ENCODE measurements around the gene PLCG2. TPM values are rescaled to one million over a fixed set of nuclear protein-coding genes. Genes with fewer than 3 reads are reported as not detected.

PLCG2 gene
- total RNA-seq, 1 donor from 2014 or later, result 12.4 TPM

DNA sequence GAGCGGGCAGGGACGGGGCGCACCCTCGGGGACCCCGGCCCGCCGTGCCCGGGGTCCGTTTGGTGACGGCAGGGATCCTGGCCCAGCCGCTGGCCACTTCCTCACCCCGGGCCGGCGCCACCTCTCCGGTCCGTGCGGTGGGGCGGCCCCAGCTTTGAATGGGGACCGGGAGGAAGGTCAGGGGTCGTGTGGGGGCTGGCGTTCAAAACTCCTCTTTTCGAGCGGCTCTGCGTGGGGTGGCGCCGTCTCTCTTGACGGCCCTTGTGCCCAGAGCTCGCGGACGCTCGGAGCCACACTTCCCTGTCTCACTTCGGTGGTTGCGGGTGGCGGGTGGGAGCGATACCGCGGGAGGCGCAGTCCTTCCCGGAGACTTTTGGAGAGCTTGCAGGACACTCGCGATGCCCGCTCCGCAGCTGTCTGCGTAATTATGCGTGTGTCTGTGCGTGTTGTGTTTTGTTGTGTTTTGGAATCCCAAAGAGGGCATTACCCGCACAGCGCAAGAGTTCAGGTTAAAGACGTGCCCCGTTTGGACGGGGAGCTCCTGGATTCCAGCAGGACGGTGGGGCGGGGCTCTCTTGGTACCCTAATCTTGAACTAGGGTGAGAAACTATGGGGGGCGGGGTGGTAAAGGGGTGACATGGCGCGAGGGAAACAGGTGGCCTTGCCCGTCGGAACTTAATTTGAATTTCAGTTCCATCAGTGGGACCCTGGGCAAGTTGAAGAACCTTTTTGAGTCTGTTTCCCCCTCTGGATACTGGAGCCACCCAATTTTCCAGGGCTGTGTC, 637 bp downstream of the PLCG2 start:
- peaks cover 9% of the 10 kb centered on the region for H3K4me1 Mint-ChIP-seq (ENCODE audit: unreplicated experiment)
- DNase-seq (ENCODE audit: extremely low spot score, unreplicated experiment), result no peak
- H3K36me3 Mint-ChIP-seq, result no peaks in the 10 kb centered on the region
- H3K4me3 Mint-ChIP-seq, result peak overlapping the region; percentile 93
- no peaks in the 10 kb centered on the region for H3K9me3 Mint-ChIP-seq
- TF ChIP-seq CTCF (conservative IDR thresholded peaks at IDR 0.05), result no peak
- H3K27ac Mint-ChIP-seq, result peak overlapping the region; percentile 84
- peaks cover 67% of the 10 kb centered on the region for H3K27me3 Mint-ChIP-seq

GRCh38 chr16:81780350-81780749, 1.3 kb downstream of the PLCG2 start:
- peaks cover 12% of the 10 kb centered on the region for H3K4me1 Mint-ChIP-seq (ENCODE audit: unreplicated experiment)

GRCh38 chr16:81782236-81782635, 3.1 kb downstream of the PLCG2 start:
- DNase-seq (ENCODE audit: extremely low spot score, unreplicated experiment), result no peak
- no peak overlapping the region for H3K4me3 Mint-ChIP-seq
- peaks cover 65% of the 10 kb centered on the region for H3K27me3 Mint-ChIP-seq
- TF ChIP-seq CTCF (conservative IDR thresholded peaks at IDR 0.05), result no peak
- peaks cover 18% of the 10 kb centered on the region for H3K4me1 Mint-ChIP-seq (ENCODE audit: unreplicated experiment)
- no peak overlapping the region for H3K27ac Mint-ChIP-seq
- no peaks in the 10 kb centered on the region for H3K9me3 Mint-ChIP-seq
- no peaks in the 10 kb centered on the region for H3K36me3 Mint-ChIP-seq

More at GRCh38 chr16:81780350-81780749, 1.3 kb downstream of the PLCG2 start:
- no peaks in the 10 kb centered on the region for H3K36me3 Mint-ChIP-seq
- no peak for TF ChIP-seq CTCF (conservative IDR thresholded peaks at IDR 0.05)
- H3K4me3 Mint-ChIP-seq, result peak overlapping the region; percentile 93
- H3K27me3 Mint-ChIP-seq, result peaks cover 66% of the 10 kb centered on the region
- no peak for DNase-seq (ENCODE audit: extremely low spot score, unreplicated experiment)
- no peaks in the 10 kb centered on the region for H3K9me3 Mint-ChIP-seq
- H3K27ac Mint-ChIP-seq, result peak overlapping the region; percentile 84

- no peaks in the 10 kb centered on the region for H3K36me3 Mint-ChIP-seq
- no peaks in the 10 kb centered on the region for H3K9me3 Mint-ChIP-seq
- peaks cover 18% of the 10 kb centered on the region for H3K4me1 Mint-ChIP-seq (ENCODE audit: unreplicated experiment)
- H3K27me3 Mint-ChIP-seq, result peaks cover 50% of the 10 kb centered on the region
- H3K4me3 Mint-ChIP-seq, result peak overlapping the region; percentile 55
- TF ChIP-seq CTCF (conservative IDR thresholded peaks at IDR 0.05), result no peak
- no peak for DNase-seq (ENCODE audit: extremely low spot score, unreplicated experiment)
- H3K27ac Mint-ChIP-seq, result no peak overlapping the region
Measured at GRCh38 chr16:81784072-81784795, 5.1 kb downstream of the PLCG2 start.

- DNase-seq (ENCODE audit: extremely low spot score, unreplicated experiment), result no peak
- peaks cover 15% of the 10 kb centered on the region for H3K4me1 Mint-ChIP-seq (ENCODE audit: unreplicated experiment)
- H3K27ac Mint-ChIP-seq, result no peak overlapping the region
- H3K4me3 Mint-ChIP-seq, result no peak overlapping the region
- no peak for TF ChIP-seq CTCF (conservative IDR thresholded peaks at IDR 0.05)
- H3K27me3 Mint-ChIP-seq, result peaks cover 42% of the 10 kb centered on the region
- H3K9me3 Mint-ChIP-seq, result no peaks in the 10 kb centered on the region
- H3K36me3 Mint-ChIP-seq, result no peaks in the 10 kb centered on the region
Measured at GRCh38 chr16:81785138-81785924, 6.2 kb downstream of the PLCG2 start.
